BLaER1 (cell line): ENCODE results near the gene EDRF1.

Source experiments
- H3K27ac ChIP-seq: shearing (Covaris generic); formaldehyde crosslinking; 2 replicates; pipeline ENCODE4 v1.8.1; 2022
- H3K27me3 ChIP-seq: shearing (Covaris generic); formaldehyde crosslinking; 2 replicates; pipeline ENCODE4 v1.8.1; 2022
- H3K36me3 ChIP-seq: shearing (Covaris generic); formaldehyde crosslinking; 2 replicates; pipeline ENCODE4 v1.8.1; 2022
- H3K4me1 ChIP-seq: shearing (Covaris generic); formaldehyde crosslinking; 2 replicates; pipeline ENCODE4 v1.8.1; 2022
- H3K4me2 ChIP-seq: shearing (Covaris generic); formaldehyde crosslinking; 2 replicates; pipeline ENCODE4 v1.8.1; 2022
- H3K4me3 ChIP-seq: shearing (Covaris generic); formaldehyde crosslinking; 2 replicates; pipeline ENCODE4 v1.8.1; 2022
- H3K9ac ChIP-seq: shearing (Covaris generic); formaldehyde crosslinking; 2 replicates; pipeline ENCODE4 v1.8.1; 2022
- H3K9me3 ChIP-seq: shearing (Covaris generic); formaldehyde crosslinking; 2 replicates; pipeline ENCODE4 v1.8.1; 2022
- H4K20me1 ChIP-seq: shearing (Covaris generic); formaldehyde crosslinking; 2 replicates; pipeline ENCODE4 v1.8.1; 2022
- Cebpa-rat ChIP-seq: shearing (Covaris generic); IDR thresholded peaks from 2 replicates; pipeline ENCODE4 v1.8.1; 2022

Gene EDRF1

GRCh38 chr10:125734823-125735222 is 15.3 kb downstream of the EDRF1 start:
- Histone ChIP-seq H3K4me1 (peaks cover 9% of the 10 kb centered on the region; the same call in 1 of the 2 replicates), H3K27me3 (no peaks in the 10 kb centered on the region), H3K9ac (no peak overlapping the region), H3K9me3 (no peaks in the 10 kb centered on the region), H3K4me3 (no peak overlapping the region), H4K20me1 (no peaks in the 10 kb centered on the region), H3K36me3 (peaks cover 97% of the 10 kb centered on the region), H3K27ac (no peak overlapping the region), H3K4me2 (no peak overlapping the region)
- no peak for TF ChIP-seq Cebpa-rat

DNA sequence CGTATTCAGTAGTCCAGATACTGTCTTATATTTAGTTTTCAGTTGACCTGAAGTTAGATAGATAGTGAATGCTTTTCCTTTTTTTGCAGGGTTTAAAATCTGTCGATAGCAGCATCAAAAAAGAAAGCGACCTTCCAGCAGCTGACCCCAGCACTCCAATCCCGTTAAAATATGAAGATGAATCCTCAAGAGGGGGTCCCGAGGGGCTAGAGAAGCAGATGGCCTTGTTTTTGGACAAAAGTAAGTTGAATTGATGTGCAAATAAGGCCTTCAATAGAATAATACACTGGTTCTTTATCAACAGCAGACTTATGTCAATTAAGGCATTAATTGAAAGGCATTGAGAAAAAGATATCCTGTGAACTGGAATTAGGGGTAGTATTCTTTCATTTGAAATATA is 18.7 kb downstream of the EDRF1 start:
- no peaks in the 10 kb centered on the region for H4K20me1 ChIP-seq
- no peaks in the 10 kb centered on the region for H3K4me1 ChIP-seq
- no peaks in the 10 kb centered on the region for H3K9me3 ChIP-seq
- H3K27ac ChIP-seq = no peak overlapping the region
- TF ChIP-seq Cebpa-rat = no peak
- H3K4me2 ChIP-seq = no peak overlapping the region
- peaks cover 95% of the 10 kb centered on the region for H3K36me3 ChIP-seq
- H3K9ac ChIP-seq = no peak overlapping the region
- no peak overlapping the region for H3K4me3 ChIP-seq
- H3K27me3 ChIP-seq = no peaks in the 10 kb centered on the region

DNA sequence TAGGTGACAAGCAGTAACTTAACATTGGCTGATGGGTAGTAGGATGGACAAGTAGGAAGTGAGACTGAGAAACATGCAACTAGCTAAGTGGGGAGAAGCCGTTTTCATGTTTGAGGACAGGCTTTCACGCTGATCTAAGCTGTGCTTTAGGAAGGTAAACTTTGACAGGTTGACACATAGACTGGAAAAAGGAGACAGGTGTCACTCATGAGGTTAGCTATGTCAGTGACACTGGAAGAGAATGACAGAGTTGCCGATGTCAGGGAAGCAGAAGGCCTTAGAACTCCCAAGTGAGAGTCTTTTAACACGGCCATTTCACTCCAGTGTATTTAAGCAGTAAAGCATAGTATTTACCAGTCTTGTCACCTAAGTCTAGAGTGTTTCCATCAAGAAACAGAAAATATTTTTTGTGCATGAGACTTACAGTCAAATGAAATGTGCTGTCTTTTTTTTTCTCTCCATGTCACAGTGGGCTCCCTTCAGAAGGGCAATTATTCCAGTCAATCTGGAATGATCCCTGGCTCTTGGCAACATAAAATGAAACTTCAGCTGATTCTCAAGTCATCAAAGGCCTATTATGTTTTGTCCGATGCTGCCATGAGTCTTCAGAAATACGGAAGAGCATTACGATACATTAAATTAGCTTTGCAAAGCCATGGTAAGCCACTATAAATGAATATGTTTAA is 20.6 kb downstream of the EDRF1 start:
- H3K4me2 ChIP-seq = no peak overlapping the region
- no peak overlapping the region for H3K9ac ChIP-seq
- no peak overlapping the region for H3K4me3 ChIP-seq
- peaks cover 98% of the 10 kb centered on the region for H3K36me3 ChIP-seq
- no peaks in the 10 kb centered on the region for H3K9me3 ChIP-seq
- no peak overlapping the region for H3K27ac ChIP-seq
- H3K27me3 ChIP-seq = no peaks in the 10 kb centered on the region
- TF ChIP-seq Cebpa-rat = no peak
- H4K20me1 ChIP-seq = no peaks in the 10 kb centered on the region
- H3K4me1 ChIP-seq = no peaks in the 10 kb centered on the region

DNA sequence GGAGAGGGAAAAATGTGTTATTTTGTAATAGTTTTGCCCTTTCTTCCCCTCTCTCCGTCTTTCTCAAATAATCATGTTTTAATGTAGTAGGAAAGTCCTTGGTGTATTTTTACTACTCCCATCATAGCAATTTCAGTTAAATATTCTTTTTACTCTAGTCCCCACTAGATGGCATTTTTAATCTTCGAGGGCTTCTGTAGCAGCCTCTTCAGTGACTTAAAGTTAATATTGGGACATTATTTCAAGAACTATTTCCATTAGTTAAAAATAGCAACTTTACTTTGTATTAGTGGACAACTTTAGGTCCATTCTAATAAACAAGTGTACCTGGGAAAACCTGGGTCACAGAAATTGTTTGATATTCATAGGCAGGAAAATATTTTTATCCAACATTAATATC is 23.0 kb downstream of the EDRF1 start:
- Histone ChIP-seq H3K27ac (no peak overlapping the region), H3K4me3 (no peak overlapping the region), H3K9me3 (no peaks in the 10 kb centered on the region), H3K4me1 (no peaks in the 10 kb centered on the region), H3K27me3 (no peaks in the 10 kb centered on the region), H3K4me2 (no peak overlapping the region), H4K20me1 (no peaks in the 10 kb centered on the region), H3K9ac (no peak overlapping the region), H3K36me3 (peaks cover 94% of the 10 kb centered on the region)
- no peak for TF ChIP-seq Cebpa-rat

DNA sequence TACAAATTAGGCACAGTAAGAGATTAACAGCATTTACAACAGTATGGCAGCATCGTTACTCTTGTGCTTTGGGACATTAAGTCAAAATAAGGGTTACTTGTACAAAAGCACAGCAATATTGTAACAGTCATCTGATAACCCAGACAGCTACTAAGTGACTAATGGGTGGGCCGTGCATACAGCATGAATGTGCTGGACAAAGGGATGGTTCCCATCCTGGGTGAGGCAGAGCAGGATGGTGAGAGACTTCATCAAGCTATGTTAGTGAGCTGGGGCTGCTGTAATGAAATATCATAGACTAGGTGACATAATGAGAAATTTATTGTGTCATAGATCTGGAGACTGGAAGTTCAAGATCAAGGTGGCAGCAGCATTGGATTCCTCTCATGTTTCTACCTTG is 25.4 kb downstream of the EDRF1 start:
- no peak overlapping the region for H3K9ac ChIP-seq

GRCh38 chr10:125747417-125747816 is 27.9 kb downstream of the EDRF1 start:
- H3K27me3 ChIP-seq = no peaks in the 10 kb centered on the region
- no peaks in the 10 kb centered on the region for H3K4me1 ChIP-seq
- H4K20me1 ChIP-seq = no peaks in the 10 kb centered on the region
- no peak overlapping the region for H3K4me3 ChIP-seq
- TF ChIP-seq Cebpa-rat = no peak
- H3K9ac ChIP-seq = no peak overlapping the region
- H3K27ac ChIP-seq = no peak overlapping the region
- no peak overlapping the region for H3K4me2 ChIP-seq
- peaks cover 94% of the 10 kb centered on the region for H3K36me3 ChIP-seq
- no peaks in the 10 kb centered on the region for H3K9me3 ChIP-seq

More for the DNA sequence above, 25.4 kb downstream of the EDRF1 start:
- no peaks in the 10 kb centered on the region for H3K9me3 ChIP-seq
- no peak overlapping the region for H3K4me3 ChIP-seq
- H3K36me3 ChIP-seq = peaks cover 94% of the 10 kb centered on the region
- no peak overlapping the region for H3K27ac ChIP-seq
- no peaks in the 10 kb centered on the region for H3K27me3 ChIP-seq
- H4K20me1 ChIP-seq = no peaks in the 10 kb centered on the region
- H3K4me1 ChIP-seq = no peaks in the 10 kb centered on the region
- no peak overlapping the region for H3K4me2 ChIP-seq
- no peak for TF ChIP-seq Cebpa-rat

GRCh38 chr10:125756196-125756595 is 36.7 kb downstream of the EDRF1 start:
- H4K20me1 ChIP-seq = no peaks in the 10 kb centered on the region
- no peak overlapping the region for H3K9ac ChIP-seq
- peaks cover 97% of the 10 kb centered on the region for H3K36me3 ChIP-seq
- no peak for TF ChIP-seq Cebpa-rat
- no peaks in the 10 kb centered on the region for H3K9me3 ChIP-seq
- no peak overlapping the region for H3K4me2 ChIP-seq
- H3K4me3 ChIP-seq = no peak overlapping the region
- no peaks in the 10 kb centered on the region for H3K4me1 ChIP-seq
- H3K27me3 ChIP-seq = no peaks in the 10 kb centered on the region
- no peak overlapping the region for H3K27ac ChIP-seq

- no peak overlapping the region for H3K4me2 ChIP-seq
- H3K9ac ChIP-seq = no peak overlapping the region
- H3K27me3 ChIP-seq = no peaks in the 10 kb centered on the region
- peaks cover 97% of the 10 kb centered on the region for H3K36me3 ChIP-seq
- no peaks in the 10 kb centered on the region for H4K20me1 ChIP-seq
- H3K4me1 ChIP-seq = no peaks in the 10 kb centered on the region
- TF ChIP-seq Cebpa-rat = no peak
- no peak overlapping the region for H3K4me3 ChIP-seq
- H3K9me3 ChIP-seq = no peaks in the 10 kb centered on the region
- no peak overlapping the region for H3K27ac ChIP-seq
These were observed 37.5 kb downstream of the EDRF1 start for GRCh38 chr10:125756853-125757487.

DNA sequence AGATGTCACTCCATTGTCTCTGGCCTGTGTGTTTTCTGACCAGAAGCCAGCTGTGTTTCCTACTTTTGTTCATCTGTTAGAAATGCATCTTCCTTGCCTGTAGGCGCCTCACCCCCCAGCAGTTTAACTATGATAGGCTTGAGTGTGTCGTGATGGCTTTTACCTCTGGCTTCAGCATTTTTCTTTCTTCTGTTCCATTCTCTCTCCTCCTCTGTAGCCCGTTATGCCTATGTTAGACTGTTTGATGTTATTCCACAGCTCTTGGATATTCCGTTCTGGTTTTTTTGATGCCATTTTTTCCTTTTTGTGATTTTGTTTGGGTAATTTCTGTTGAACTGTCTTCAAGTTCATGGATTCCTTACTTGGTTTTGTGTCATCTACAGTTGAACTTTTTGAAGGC is 38.2 kb downstream of the EDRF1 start:
- H3K27me3 ChIP-seq = no peaks in the 10 kb centered on the region
- peaks cover 97% of the 10 kb centered on the region for H3K36me3 ChIP-seq
- TF ChIP-seq Cebpa-rat = no peak
- H3K27ac ChIP-seq = no peak overlapping the region
- no peaks in the 10 kb centered on the region for H4K20me1 ChIP-seq
- no peak overlapping the region for H3K4me2 ChIP-seq
- H3K4me1 ChIP-seq = no peaks in the 10 kb centered on the region
- no peak overlapping the region for H3K4me3 ChIP-seq
- no peak overlapping the region for H3K9ac ChIP-seq
- H3K9me3 ChIP-seq = no peaks in the 10 kb centered on the region

DNA sequence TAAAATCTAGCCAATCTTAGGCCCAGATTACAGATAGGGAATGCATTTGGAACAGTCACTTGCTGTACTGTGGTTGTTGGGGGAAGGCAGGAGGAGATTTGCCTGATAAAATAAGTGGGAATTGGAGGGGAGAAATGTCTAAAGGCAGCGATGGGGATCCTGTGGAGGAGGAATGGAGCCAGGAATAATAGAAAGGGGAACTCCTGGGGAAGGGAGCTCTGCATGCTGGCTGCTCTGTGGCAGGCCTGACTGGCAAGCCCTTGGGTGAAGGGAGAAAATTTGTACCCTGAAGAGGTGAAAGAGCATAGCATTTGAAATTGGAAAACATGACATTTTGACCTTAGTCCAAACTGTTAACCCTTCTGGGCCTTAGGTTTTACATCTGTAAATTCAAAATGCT is 42.5 kb downstream of the EDRF1 start:
- no peaks in the 10 kb centered on the region for H3K27me3 ChIP-seq
- peaks cover 97% of the 10 kb centered on the region for H3K36me3 ChIP-seq
- no peaks in the 10 kb centered on the region for H4K20me1 ChIP-seq
- no peak overlapping the region for H3K4me2 ChIP-seq
- H3K9me3 ChIP-seq = no peaks in the 10 kb centered on the region
- H3K27ac ChIP-seq = no peak overlapping the region
- H3K9ac ChIP-seq = no peak overlapping the region
- H3K4me3 ChIP-seq = no peak overlapping the region
- H3K4me1 ChIP-seq = no peaks in the 10 kb centered on the region
- TF ChIP-seq Cebpa-rat = no peak
